Omental fat pad (tissue), 4 donors: ENCODE measurements around the gene CAB39L. TPM values are rescaled to one million over a fixed set of nuclear protein-coding genes. Genes with fewer than 3 reads are reported as not detected.
A peak's percentile ranks its signal among the peaks of the same experiment; 100 is the strongest.

Source experiments
- ATAC-seq: fragments of 150-250 bp; one replicate; pipeline ENCODE4 v1.9.1; 2016; ENCODE audit warnings: mild to moderate bottlenecking, moderate library complexity; ENCODE audit not compliant: low FRiP score
- DNase-seq: peaks from one replicate; pipeline ENCODE4 v3.0.0-alpha.2; 2019; ENCODE audit warnings: low spot score
- total RNA-seq, 4 donors: library from RNA; depleted of rRNA; stranded (reverse); fragments of >200 nt; gene quantifications; one replicate each; pipeline ENCODE4 v1.1.0, GENCODE V29; 2016
- TF ChIP-seq, protein P1 (sequence below), 3 donors: fragments of 450-650 bp; IDR thresholded peaks; one replicate each; pipeline ENCODE4 v1.5.1; 2016 to 2017; ENCODE audit warnings: antibody characterized with exemption in 3 of 3, mild to moderate bottlenecking in 3 of 3, moderate library complexity in 2 of 3

Gene CAB39L
- 10 to 100 TPM; 16.0 to 39.4 (median 25.7) TPM for total RNA-seq

GRCh38 chr13:49443704-49444523 lies at the start of gene CAB39L, which contains the start of gene SETDB2:
Gene CAB39L (minus strand): TSS chr13:49444064. CDS start chr13:49382910, 61,154 bp downstream.
Gene SETDB2 (plus strand): TSS chr13:49444274. CDS start chr13:49451894, 7,620 bp downstream.
- ATAC-seq = peak; percentile 99

GRCh38 chr13:49488563-49488962 lies 44.7 kb upstream of the CAB39L start:
- TF ChIP-seq, protein P1, sequence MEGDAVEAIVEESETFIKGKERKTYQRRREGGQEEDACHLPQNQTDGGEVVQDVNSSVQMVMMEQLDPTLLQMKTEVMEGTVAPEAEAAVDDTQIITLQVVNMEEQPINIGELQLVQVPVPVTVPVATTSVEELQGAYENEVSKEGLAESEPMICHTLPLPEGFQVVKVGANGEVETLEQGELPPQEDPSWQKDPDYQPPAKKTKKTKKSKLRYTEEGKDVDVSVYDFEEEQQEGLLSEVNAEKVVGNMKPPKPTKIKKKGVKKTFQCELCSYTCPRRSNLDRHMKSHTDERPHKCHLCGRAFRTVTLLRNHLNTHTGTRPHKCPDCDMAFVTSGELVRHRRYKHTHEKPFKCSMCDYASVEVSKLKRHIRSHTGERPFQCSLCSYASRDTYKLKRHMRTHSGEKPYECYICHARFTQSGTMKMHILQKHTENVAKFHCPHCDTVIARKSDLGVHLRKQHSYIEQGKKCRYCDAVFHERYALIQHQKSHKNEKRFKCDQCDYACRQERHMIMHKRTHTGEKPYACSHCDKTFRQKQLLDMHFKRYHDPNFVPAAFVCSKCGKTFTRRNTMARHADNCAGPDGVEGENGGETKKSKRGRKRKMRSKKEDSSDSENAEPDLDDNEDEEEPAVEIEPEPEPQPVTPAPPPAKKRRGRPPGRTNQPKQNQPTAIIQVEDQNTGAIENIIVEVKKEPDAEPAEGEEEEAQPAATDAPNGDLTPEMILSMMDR (IDR thresholded peaks at IDR 0.05) = no peak
- ATAC-seq = no peak
- DNase-seq = no peak

More at GRCh38 chr13:49443704-49444523, at the start of gene CAB39L, which contains the start of gene SETDB2:
- peak; percentile 85 for DNase-seq
- TF ChIP-seq, protein P1 (IDR thresholded peaks at IDR 0.05) = no peak

DNA sequence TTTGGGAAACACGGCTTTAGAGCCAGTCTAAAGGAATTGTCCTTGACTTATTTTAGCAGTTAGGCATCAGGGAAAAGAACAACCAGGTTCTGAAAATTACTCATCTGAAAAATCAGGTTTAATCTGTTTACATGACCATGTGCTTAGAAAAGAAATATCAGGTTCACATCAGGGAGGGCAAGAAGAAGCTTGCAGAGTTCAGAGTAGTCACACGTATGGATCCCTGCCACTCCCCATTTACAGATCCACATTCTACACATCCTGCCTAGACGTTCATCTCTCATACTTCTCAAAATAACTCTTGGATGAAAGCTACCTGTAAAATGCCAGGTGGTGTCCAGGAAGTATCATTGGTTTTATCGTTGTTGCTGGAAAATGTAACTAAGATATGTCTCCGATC lies 37.9 kb upstream of the CAB39L start:
- no peak for ATAC-seq
- TF ChIP-seq, protein P1 (IDR thresholded peaks at IDR 0.05) = no peak
- no peak for DNase-seq

GRCh38 chr13:49476529-49476928 lies 32.7 kb upstream of the CAB39L start:
- ATAC-seq = no peak
- no peak for DNase-seq
- TF ChIP-seq, protein P1 (IDR thresholded peaks at IDR 0.05) = no peak

DNA sequence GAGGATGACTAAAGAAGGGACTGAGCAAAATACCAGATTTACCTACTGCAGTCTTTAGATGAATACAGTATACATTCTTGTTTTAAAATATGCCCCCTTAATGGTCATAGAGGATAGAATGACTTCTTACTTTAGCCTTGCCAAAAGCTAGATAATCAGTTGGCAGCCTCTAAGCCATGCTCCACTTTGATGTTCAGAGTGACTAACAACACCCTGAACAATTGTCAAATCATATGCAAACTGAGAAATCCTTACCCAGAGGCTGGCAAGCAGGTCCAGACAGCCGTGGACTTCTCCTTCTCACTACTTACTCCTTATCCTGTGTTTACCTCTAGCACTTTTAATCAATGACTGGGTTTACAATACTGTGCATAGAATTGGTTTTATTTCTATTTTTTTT lies 28.3 kb upstream of the CAB39L start:
- DNase-seq = no peak
- peak; percentile 70 for ATAC-seq
- TF ChIP-seq, protein P1 (IDR thresholded peaks at IDR 0.05) = no peak

DNA sequence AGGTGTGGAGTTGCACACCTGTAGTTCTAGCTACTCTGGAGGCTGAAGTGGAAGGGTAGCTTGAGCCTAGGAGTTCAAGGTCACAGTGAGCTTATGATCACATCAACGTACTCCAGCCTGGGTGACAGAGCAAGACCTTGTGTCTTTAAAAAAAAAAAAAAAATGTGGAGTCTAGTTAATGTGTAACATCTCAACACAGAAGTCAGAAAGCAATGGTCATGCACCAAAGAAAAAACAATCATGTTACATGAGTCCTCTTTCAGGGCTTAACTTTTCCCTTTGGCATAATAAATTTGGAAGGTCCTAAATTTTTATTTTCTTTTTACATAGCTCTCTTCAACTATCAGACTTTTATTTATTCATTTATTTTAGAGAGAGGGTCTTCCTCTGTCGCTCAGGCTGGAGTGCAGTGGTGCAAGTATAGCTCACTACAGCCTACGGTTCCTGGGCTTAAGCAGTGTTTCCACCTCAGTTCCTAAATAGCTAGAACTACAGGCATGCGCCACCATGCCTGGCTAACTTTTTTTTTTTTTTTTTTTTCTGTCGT lies 22.5 kb upstream of the CAB39L start:
- no peak for DNase-seq
- ATAC-seq = no peak
- TF ChIP-seq, protein P1 (IDR thresholded peaks at IDR 0.05) = no peak
